CD4-positive, alpha-beta T cell treated with Interleukin-17A for 4 hours (primary cell): ENCODE measurements around the gene MFSD12.
"Not testable (repeated sequence)": the region's sequence is repeated elsewhere in the genome, so short reads cannot be mapped to it uniquely, and the experiment has no call there.

ENCODE experiments used
- DNase-seq: peaks from one replicate; pipeline ENCODE4 v3.0.0-alpha.2; 2020; ENCODE audit warnings: mixed read lengths

The MFSD12 gene

GRCh38 chr19:3536429-3537100, 20.8 kb downstream of the MFSD12 start:
- DNase-seq: no peak

- DNase-seq: no peak
Measured at GRCh38 chr19:3535981-3536380, 21.4 kb downstream of the MFSD12 start.

GRCh38 chr19:3535563-3535965, 21.8 kb downstream of the MFSD12 start:
- no peak for DNase-seq

- DNase-seq: no peak
Measured at GRCh38 chr19:3535235-3535535, 22.2 kb downstream of the MFSD12 start.

- no peak for DNase-seq
Measured at GRCh38 chr19:3534375-3535234, 22.8 kb downstream of the MFSD12 start.

GRCh38 chr19:3533563-3534216, 23.7 kb downstream of the MFSD12 start:
- DNase-seq: no peak

- DNase-seq: no peak
Measured at GRCh38 chr19:3533033-3533432, 24.4 kb downstream of the MFSD12 start.

GRCh38 chr19:3532154-3532786, 25.1 kb downstream of the MFSD12 start:
- no peak for DNase-seq

- no peak for DNase-seq
Measured at GRCh38 chr19:3531716-3532115, 25.7 kb downstream of the MFSD12 start.

- no peak for DNase-seq
Measured at GRCh38 chr19:3530389-3530788, 27.0 kb downstream of the MFSD12 start.

GRCh38 chr19:3529299-3529698, 28.1 kb downstream of the MFSD12 start:
- DNase-seq: not testable (repeated sequence)

- DNase-seq: no peak
Measured at GRCh38 chr19:3528539-3529211, 28.7 kb downstream of the MFSD12 start.

- no peak for DNase-seq
Measured at GRCh38 chr19:3528080-3528479, 29.3 kb downstream of the MFSD12 start.

GRCh38 chr19:3527238-3527910, 30.0 kb downstream of the MFSD12 start:
- no peak for DNase-seq

- no peak for DNase-seq
Measured at GRCh38 chr19:3526507-3527237, 30.7 kb downstream of the MFSD12 start.

GRCh38 chr19:3524904-3525451, 32.4 kb downstream of the MFSD12 start:
- no peak for DNase-seq

- no peak for DNase-seq
Measured at GRCh38 chr19:3524078-3524842, 33.1 kb downstream of the MFSD12 start.

- no peak for DNase-seq
Measured at GRCh38 chr19:3523361-3524077, 33.9 kb downstream of the MFSD12 start.
